HCT116 (cell line): ENCODE measurements around the gene ZSWIM3. TPM values are rescaled to one million over a fixed set of nuclear protein-coding genes. Genes with fewer than 3 reads are reported as not detected.

Source experiments
- ATAC-seq: fragments of 200-7000 bp; cut with Tn5 transposase; 2 replicates; pipeline ENCODE4 v1.9.1; 2020; ENCODE audit warnings: mild to moderate bottlenecking, moderate library complexity
- BruUV-seq: library from RNA; stranded (reverse); fragments of 400-500 nt; replicated peaks from 2 replicates; lab custom pipeline; 2021; lab: Mats Ljungman, UMichigan
- CTCF ChIA-PET: fragments of 300-600 bp; sonication (Branson Sonifier 250); formaldehyde crosslinking; loops from one replicate; lab custom pipeline; 2021; ENCODE audit warnings: antibody characterized with exemption; lab: Charles Lee
- POLR2A ChIA-PET: fragments of 300-600, 350-600 bp; sonication (Branson Sonifier 250); formaldehyde crosslinking; loops from one replicate; lab custom pipeline; 2021; ENCODE audit warnings: antibody characterized with exemption; lab: Charles Lee
- RAD21 ChIA-PET, 2 experiments: fragments of 300-600 bp; sonication (Branson Sonifier 250); formaldehyde crosslinking; loops; one replicate each; lab custom pipeline; 2023; ENCODE audit warnings: low total read pairs in 2 of 2; ENCODE audit not compliant: uncharacterized antibody in 2 of 2, unreplicated experiment in 2 of 2, low non-redundant PET in 1 of 2; lab: Charles Lee
- DNase-seq: peaks from one replicate; pipeline ENCODE4 v3.0.0-alpha.2; 2010; ENCODE audit warnings: low read depth, low spot score
- H2AFZ ChIP-seq: fragments of 200-600 bp; shearing (Covaris generic), sonication (generic); 2 replicates; pipeline ENCODE4 v1.6.1; 2017; ENCODE audit warnings: low read depth, mixed run types, mixed read lengths, antibody characterized with exemption, low read length; ENCODE audit not compliant: poor library complexity, severe bottlenecking
- H3K27ac ChIP-seq: 2 replicates; pipeline ENCODE4 v1.5.1; 2012; ENCODE audit warnings: low read depth, low read length
- H3K27me3 ChIP-seq: fragments of 200-600 bp; sonication (generic); 2 replicates; pipeline ENCODE4 v1.6.1; 2016; ENCODE audit warnings: mixed run types, low read length, mixed read lengths; ENCODE audit not compliant: insufficient read depth
- H3K36me3 ChIP-seq, 2 experiments: fragments of 200-500 bp in 1 of 2; fragments of 200-600 bp in 1 of 2; sonication (Bioruptor generic) in 1 of 2; sonication (generic) in 1 of 2; 2 replicates each; pipeline versions ENCODE4 v1.5.1 to v1.6.1; 2014 to 2016; ENCODE audit warnings: low read length in 2 of 2, inconsistent platforms in 1 of 2, mixed read lengths in 1 of 2, mixed run types in 1 of 2; ENCODE audit not compliant: insufficient read depth in 2 of 2, control insufficient read depth in 1 of 2
- H3K4me1 ChIP-seq, 2 experiments: fragments of 200-600 bp in 1 of 2; sonication (generic) in 1 of 2; 2 replicates each; pipeline versions ENCODE4 v1.5.1 to v1.6.1; 2012 to 2017; ENCODE audit warnings: low read length in 2 of 2, inconsistent platforms in 1 of 2, mild to moderate bottlenecking in 1 of 2, mixed read lengths in 1 of 2, mixed run types in 1 of 2, moderate library complexity in 1 of 2; ENCODE audit not compliant: insufficient read depth in 2 of 2, control insufficient read depth in 1 of 2
- H3K4me2 ChIP-seq: fragments of 200-600 bp; sonication (generic); 2 replicates; pipeline ENCODE4 v1.6.1; 2017; ENCODE audit warnings: mixed run types, low read length, mixed read lengths
- H3K4me3 ChIP-seq, 2 experiments: fragments of 200-600 bp in 1 of 2; sonication (generic) in 1 of 2; replicated peaks in 1 of 2; 2 replicates each; pipeline ENCODE4 v1.5.1; 2011 to 2016; ENCODE audit warnings: low read length in 2 of 2, control low read depth in 1 of 2, low read depth in 1 of 2, mild to moderate bottlenecking in 1 of 2, mixed read lengths in 1 of 2, mixed run types in 1 of 2
- H3K79me2 ChIP-seq: fragments of 200-600 bp; sonication (generic); 2 replicates; pipeline ENCODE4 v1.6.1; 2017; ENCODE audit warnings: mild to moderate bottlenecking, mixed run types, low read length, moderate library complexity, mixed read lengths; ENCODE audit not compliant: insufficient read depth
- H3K9ac ChIP-seq: fragments of 200-600 bp; sonication (generic); 2 replicates; pipeline ENCODE4 v1.6.1; 2016; ENCODE audit warnings: low read length, mixed read lengths
- H3K9me2 ChIP-seq: fragments of 200-600 bp; sonication (generic), shearing (Covaris generic); 2 replicates; pipeline ENCODE4 v1.6.1; 2017; ENCODE audit warnings: mixed run types, mild to moderate bottlenecking, moderate library complexity; ENCODE audit not compliant: insufficient read depth
- H3K9me3 ChIP-seq, 2 experiments: fragments of 200-500 bp in 1 of 2; fragments of 200-600 bp in 1 of 2; sonication (Bioruptor generic) in 1 of 2; sonication (generic) in 1 of 2; 2 replicates each; pipeline ENCODE4 v1.6.1; 2014 to 2017; ENCODE audit warnings: low read length in 2 of 2, mixed read lengths in 2 of 2, inconsistent platforms in 1 of 2, low read depth in 1 of 2, mild to moderate bottlenecking in 1 of 2, mixed run types in 1 of 2, moderate library complexity in 1 of 2; ENCODE audit not compliant: control insufficient read depth in 1 of 2, insufficient read depth in 1 of 2
- H4K20me1 ChIP-seq: fragments of 200-600 bp; sonication (generic), shearing (Covaris generic); 2 replicates; pipeline ENCODE4 v1.6.1; 2017; ENCODE audit warnings: mixed run types, mild to moderate bottlenecking, moderate library complexity; ENCODE audit not compliant: insufficient read depth
- CBX3 ChIP-seq: IDR thresholded peaks from 2 replicates; pipeline ENCODE4 v1.6.1; 2012; ENCODE audit warnings: low read depth
- CTCF ChIP-seq, 3 experiments: fragments of 200-600 bp in 1 of 3; sonication (generic) in 1 of 3; IDR thresholded peaks in 2 of 3; conservative IDR thresholded peaks in 1 of 3; 2 replicates each; pipeline ENCODE4 v1.5.1; 2012 to 2017; ENCODE audit warnings: low read depth in 2 of 3, low read length in 2 of 3, antibody characterized with exemption in 1 of 3, borderline replicate concordance in 1 of 3, control low read depth in 1 of 3, mild to moderate bottlenecking in 1 of 3, mixed read lengths in 1 of 3, mixed run types in 1 of 3, moderate library complexity in 1 of 3; ENCODE audit not compliant: insufficient read depth in 1 of 3
- EGR1 ChIP-seq: IDR thresholded peaks from 2 replicates; pipeline ENCODE4 v1.6.1; 2012; ENCODE audit warnings: low read depth
- ELF1 ChIP-seq: IDR thresholded peaks from 2 replicates; pipeline ENCODE4 v1.6.1; 2012; ENCODE audit warnings: low read depth, borderline replicate concordance
- EZH2 ChIP-seq: fragments of 200-600 bp; sonication (generic); IDR thresholded peaks from 2 replicates; pipeline ENCODE4 v1.6.1; 2017; ENCODE audit warnings: antibody characterized with exemption, mixed run types
- EZH2phosphoT487 ChIP-seq: fragments of 200-600 bp; IDR thresholded peaks from 2 replicates; pipeline ENCODE4 v1.6.1; 2018; ENCODE audit warnings: antibody characterized with exemption, borderline replicate concordance
- POLR2A ChIP-seq: IDR thresholded peaks from 2 replicates; pipeline ENCODE4 v1.7.0; 2011; ENCODE audit warnings: borderline replicate concordance; ENCODE audit not compliant: insufficient read depth, insufficient read length; ENCODE audit errors: extremely low read depth
- POLR2AphosphoS5 ChIP-seq: IDR thresholded peaks from 2 replicates; pipeline ENCODE4 v1.6.1; 2011; ENCODE audit warnings: mild to moderate bottlenecking, low read depth, low read length, moderate library complexity
- RAD21 ChIP-seq: IDR thresholded peaks from 2 replicates; pipeline ENCODE4 v1.6.1; 2012; ENCODE audit warnings: low read depth, mild to moderate bottlenecking
- SP1 ChIP-seq: IDR thresholded peaks from 2 replicates; pipeline ENCODE4 v1.6.1; 2012; ENCODE audit warnings: low read depth
- SRF ChIP-seq: IDR thresholded peaks from 2 replicates; pipeline ENCODE4 v1.6.1; 2012; ENCODE audit warnings: low read depth
- TCF7L2 ChIP-seq: IDR thresholded peaks from 2 replicates; pipeline ENCODE4 v1.7.0; 2011; ENCODE audit warnings: borderline replicate concordance, inconsistent platforms; ENCODE audit not compliant: insufficient read depth, insufficient read length; ENCODE audit errors: extremely low read depth
- ZFX ChIP-seq: fragments of 450-650 bp; IDR thresholded peaks from 2 replicates; pipeline ENCODE4 v1.6.1; 2017
- ZNF274 ChIP-seq: fragments of 200-500 bp; sonication (Bioruptor generic); IDR thresholded peaks from 2 replicates; pipeline ENCODE4 v1.6.1; 2014; ENCODE audit warnings: mild to moderate bottlenecking, low read depth, low read length, inconsistent platforms
- intact Hi-C: fragments of 100-400 bp; cut with micrococcal nuclease; formaldehyde crosslinking; loops from 2 replicates; pipeline ENCODE4 v1.10.0; 2022
- total RNA-seq: library from RNA; stranded (reverse); gene quantifications from one replicate; pipeline ENCODE4 v1.2.1, GENCODE V29; 2021; ENCODE audit not compliant: unreplicated experiment
- TF ChIP-seq, protein P1 (sequence below): IDR thresholded peaks from 2 replicates; pipeline ENCODE4 v1.6.1; 2011; ENCODE audit warnings: mild to moderate bottlenecking, low read length, moderate library complexity; ENCODE audit not compliant: insufficient replicate concordance; ENCODE audit errors: extremely low read depth
- TF ChIP-seq, protein P2 (sequence below): IDR thresholded peaks from 2 replicates; pipeline ENCODE4 v1.6.1; 2012

ZSWIM3 gene
- total RNA-seq, 1 experiment from 2014 or later, result 1.8 TPM

- TF ChIP-seq ZFX, result no peak
Observed at GRCh38 chr20:45924391-45925261, 67.2 kb downstream of the ZSWIM3 start (continued).

DNA sequence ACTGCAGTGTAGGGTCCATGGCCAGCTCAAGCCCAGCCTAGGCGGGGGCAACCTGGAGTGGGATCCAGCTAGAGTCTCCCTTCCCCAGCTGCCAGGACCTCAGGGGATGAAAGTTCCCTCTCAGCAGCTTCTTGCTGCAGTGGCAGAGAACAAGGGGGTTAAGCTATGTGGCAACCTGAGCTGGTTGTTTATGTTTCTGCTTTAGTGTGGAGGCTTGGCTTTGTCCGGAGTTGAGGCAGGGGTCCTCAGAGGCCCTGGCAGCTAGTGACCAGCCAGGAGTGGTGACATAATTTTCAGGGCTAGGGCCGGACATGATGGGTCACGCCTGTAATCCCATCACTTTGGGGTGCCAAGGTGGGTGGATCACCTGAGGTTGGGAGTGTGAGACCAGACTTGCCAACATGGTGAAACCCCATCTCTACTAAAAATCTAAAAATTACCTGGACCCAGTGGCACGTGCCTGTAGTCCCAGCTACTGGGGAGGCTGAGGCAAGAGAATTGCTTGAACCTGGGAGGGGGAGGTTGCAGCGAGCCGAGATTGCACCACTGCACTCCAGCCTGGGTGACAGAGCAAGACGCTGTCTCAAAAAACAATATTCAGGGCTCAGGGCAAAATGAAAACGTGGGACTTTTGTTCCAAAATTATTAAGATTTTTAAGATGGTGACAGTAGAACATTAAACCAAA is 68.5 kb downstream of the ZSWIM3 start:
- H3K4me2 ChIP-seq, result no peak overlapping the region
- TF ChIP-seq CTCF (IDR thresholded peaks at IDR 0.05 in 2 of 3, conservative IDR thresholded peaks at IDR 0.05 in 1 of 3; ENCODE audit: borderline replicate concordance in 1 of 3, insufficient read depth in 1 of 3, low read depth in 2 of 3, low read length in 2 of 3) (no peak), TCF7L2 (no peak), CBX3 (no peak), ZFX (no peak), POLR2A (no peak), POLR2AphosphoS5 (no peak), EGR1 (no peak), ZNF274 (no peak), SRF (no peak), EZH2phosphoT487 (no peak), RAD21 (no peak), ELF1 (no peak), EZH2 (no peak), SP1 (no peak)
- TF ChIP-seq, protein P1, sequence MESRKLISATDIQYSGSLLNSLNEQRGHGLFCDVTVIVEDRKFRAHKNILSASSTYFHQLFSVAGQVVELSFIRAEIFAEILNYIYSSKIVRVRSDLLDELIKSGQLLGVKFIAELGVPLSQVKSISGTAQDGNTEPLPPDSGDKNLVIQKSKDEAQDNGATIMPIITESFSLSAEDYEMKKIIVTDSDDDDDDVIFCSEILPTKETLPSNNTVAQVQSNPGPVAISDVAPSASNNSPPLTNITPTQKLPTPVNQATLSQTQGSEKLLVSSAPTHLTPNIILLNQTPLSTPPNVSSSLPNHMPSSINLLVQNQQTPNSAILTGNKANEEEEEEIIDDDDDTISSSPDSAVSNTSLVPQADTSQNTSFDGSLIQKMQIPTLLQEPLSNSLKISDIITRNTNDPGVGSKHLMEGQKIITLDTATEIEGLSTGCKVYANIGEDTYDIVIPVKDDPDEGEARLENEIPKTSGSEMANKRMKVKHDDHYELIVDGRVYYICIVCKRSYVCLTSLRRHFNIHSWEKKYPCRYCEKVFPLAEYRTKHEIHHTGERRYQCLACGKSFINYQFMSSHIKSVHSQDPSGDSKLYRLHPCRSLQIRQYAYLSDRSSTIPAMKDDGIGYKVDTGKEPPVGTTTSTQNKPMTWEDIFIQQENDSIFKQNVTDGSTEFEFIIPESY, result no peak
- TF ChIP-seq, protein P2, sequence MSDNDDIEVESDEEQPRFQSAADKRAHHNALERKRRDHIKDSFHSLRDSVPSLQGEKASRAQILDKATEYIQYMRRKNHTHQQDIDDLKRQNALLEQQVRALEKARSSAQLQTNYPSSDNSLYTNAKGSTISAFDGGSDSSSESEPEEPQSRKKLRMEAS, result no peak
- CTCF ChIA-PET, result no interaction called here
- no peak for DNase-seq
- no peak overlapping the region for H3K27ac ChIP-seq
- no peak overlapping the region for H2AFZ ChIP-seq
- BruUV-seq, result no TSS peak
- H4K20me1 ChIP-seq, result no peaks in the 10 kb centered on the region
- H3K79me2 ChIP-seq, result no peaks in the 10 kb centered on the region
- H3K4me3 ChIP-seq, result no peak overlapping the region
- H3K36me3 ChIP-seq, result no peaks in the 10 kb centered on the region
- H3K9me3 ChIP-seq, result no peaks in the 10 kb centered on the region
- H3K27me3 ChIP-seq, result no peaks in the 10 kb centered on the region
- H3K9me2 ChIP-seq, result no peaks in the 10 kb centered on the region
- no peaks in the 10 kb centered on the region for H3K4me1 ChIP-seq
- no peak overlapping the region for H3K9ac ChIP-seq
- ATAC-seq, result no peak
- RAD21 ChIA-PET, result no interaction called here
- POLR2A ChIA-PET, result interaction anchor here (2.6 kb wide), 1 partner anchor 8 kb away, joined by 15 read pairs; the partner anchor contains the start of gene PCIF1
- intact Hi-C loops, result no loop called here
